Measurements from ENCODE around the gene CCDC68. TPM values are rescaled to one million over a fixed set of nuclear protein-coding genes. Genes with fewer than 3 reads are reported as not detected.
"Not testable (repeated sequence)": the region's sequence is repeated elsewhere in the genome, so short reads cannot be mapped to it uniquely, and the experiment has no call there.

Gene CCDC68
- total RNA-seq, 1 donor from 2014 or later, result not detected

DNA sequence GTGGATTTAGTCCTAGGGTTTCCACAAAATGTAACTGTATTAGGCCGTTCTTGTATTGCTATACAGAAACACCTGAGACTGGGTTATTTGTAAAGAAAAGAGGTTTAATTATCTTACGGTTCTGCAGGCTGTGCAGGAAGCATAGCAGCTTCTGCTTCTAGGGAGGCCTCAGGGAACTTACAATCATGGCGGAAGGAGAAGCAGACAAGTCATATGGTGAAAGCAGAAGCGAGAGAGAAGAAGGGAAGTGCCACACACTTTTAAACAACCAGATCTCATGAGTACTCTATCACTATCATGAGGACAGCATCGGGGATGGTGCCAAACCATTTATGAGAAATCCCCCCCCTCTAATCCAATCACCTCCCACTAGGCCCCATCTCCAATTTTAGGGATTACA lies 9.5 kb upstream of the CCDC68 start:
- Mint-ChIP-seq H3K4me3 (ENCODE audit: unreplicated experiment) (no peak overlapping the region), H3K27me3 (ENCODE audit: unreplicated experiment) (no peaks in the 10 kb centered on the region), H3K36me3 (ENCODE audit: unreplicated experiment) (no peaks in the 10 kb centered on the region), H3K4me1 (ENCODE audit: low read depth, unreplicated experiment) (no peaks in the 10 kb centered on the region), H3K9me3 (ENCODE audit: unreplicated experiment) (no peaks in the 10 kb centered on the region), H3K27ac (ENCODE audit: unreplicated experiment) (no peak overlapping the region)
- TF ChIP-seq, protein P1, sequence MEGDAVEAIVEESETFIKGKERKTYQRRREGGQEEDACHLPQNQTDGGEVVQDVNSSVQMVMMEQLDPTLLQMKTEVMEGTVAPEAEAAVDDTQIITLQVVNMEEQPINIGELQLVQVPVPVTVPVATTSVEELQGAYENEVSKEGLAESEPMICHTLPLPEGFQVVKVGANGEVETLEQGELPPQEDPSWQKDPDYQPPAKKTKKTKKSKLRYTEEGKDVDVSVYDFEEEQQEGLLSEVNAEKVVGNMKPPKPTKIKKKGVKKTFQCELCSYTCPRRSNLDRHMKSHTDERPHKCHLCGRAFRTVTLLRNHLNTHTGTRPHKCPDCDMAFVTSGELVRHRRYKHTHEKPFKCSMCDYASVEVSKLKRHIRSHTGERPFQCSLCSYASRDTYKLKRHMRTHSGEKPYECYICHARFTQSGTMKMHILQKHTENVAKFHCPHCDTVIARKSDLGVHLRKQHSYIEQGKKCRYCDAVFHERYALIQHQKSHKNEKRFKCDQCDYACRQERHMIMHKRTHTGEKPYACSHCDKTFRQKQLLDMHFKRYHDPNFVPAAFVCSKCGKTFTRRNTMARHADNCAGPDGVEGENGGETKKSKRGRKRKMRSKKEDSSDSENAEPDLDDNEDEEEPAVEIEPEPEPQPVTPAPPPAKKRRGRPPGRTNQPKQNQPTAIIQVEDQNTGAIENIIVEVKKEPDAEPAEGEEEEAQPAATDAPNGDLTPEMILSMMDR (IDR thresholded peaks at IDR 0.05; ENCODE audit: partially characterized antibody, unreplicated experiment), result no peak
- no peak for DNase-seq

DNA sequence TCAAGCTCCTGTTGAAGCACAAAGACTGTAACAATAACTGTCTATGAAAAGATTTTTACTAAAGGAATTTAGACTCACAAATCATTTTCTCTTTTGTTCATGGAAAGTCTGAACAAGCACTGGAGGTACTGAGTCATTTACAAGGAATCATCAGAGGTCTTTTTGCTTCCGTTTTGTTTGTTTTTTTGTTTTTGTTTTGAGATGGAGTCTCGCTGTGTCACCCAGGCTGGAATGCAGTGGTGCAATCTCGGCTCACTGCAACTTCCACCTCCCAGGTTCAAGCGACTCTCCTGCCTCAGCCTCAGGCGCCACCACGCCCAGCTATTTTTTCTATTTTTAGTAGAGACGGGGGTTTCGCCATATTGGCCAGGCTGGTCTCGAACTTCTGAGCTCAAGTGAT lies 9.0 kb upstream of the CCDC68 start:
- not testable (repeated sequence) for H3K4me3 Mint-ChIP-seq (ENCODE audit: unreplicated experiment); H3K4me1 Mint-ChIP-seq (ENCODE audit: low read depth, unreplicated experiment); H3K27ac Mint-ChIP-seq (ENCODE audit: unreplicated experiment)

DNA sequence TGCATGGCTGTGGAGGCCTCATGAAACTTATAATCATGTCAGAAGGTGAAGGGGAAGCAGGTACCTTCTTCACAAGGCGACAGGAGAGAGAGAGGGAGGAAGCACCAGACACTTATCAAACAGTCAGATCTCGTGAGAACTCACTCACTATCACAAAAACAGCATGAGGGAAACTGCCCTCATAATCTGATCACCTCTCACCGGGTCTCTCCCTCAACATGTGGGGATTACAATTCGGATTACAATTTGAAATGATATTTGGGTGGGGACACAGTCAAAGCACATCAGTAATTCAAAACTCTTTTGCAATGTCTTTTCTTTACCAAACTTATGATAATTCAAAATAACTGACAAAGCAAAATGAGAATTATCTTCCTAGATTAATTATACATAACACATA lies 8.5 kb upstream of the CCDC68 start:
- DNase-seq, result no peak
- Mint-ChIP-seq H3K4me1 (ENCODE audit: low read depth, unreplicated experiment) (no peaks in the 10 kb centered on the region), H3K36me3 (ENCODE audit: unreplicated experiment) (no peaks in the 10 kb centered on the region), H3K9me3 (ENCODE audit: unreplicated experiment) (no peaks in the 10 kb centered on the region), H3K27ac (ENCODE audit: unreplicated experiment) (no peak overlapping the region), H3K27me3 (ENCODE audit: unreplicated experiment) (no peaks in the 10 kb centered on the region), H3K4me3 (ENCODE audit: unreplicated experiment) (no peak overlapping the region)
- TF ChIP-seq, protein P1 (IDR thresholded peaks at IDR 0.05; ENCODE audit: partially characterized antibody, unreplicated experiment), result no peak

More for the DNA sequence above, 9.0 kb upstream of the CCDC68 start:
- H3K9me3 Mint-ChIP-seq (ENCODE audit: unreplicated experiment); H3K27me3 Mint-ChIP-seq (ENCODE audit: unreplicated experiment); DNase-seq; H3K36me3 Mint-ChIP-seq (ENCODE audit: unreplicated experiment): not testable (repeated sequence)

DNA sequence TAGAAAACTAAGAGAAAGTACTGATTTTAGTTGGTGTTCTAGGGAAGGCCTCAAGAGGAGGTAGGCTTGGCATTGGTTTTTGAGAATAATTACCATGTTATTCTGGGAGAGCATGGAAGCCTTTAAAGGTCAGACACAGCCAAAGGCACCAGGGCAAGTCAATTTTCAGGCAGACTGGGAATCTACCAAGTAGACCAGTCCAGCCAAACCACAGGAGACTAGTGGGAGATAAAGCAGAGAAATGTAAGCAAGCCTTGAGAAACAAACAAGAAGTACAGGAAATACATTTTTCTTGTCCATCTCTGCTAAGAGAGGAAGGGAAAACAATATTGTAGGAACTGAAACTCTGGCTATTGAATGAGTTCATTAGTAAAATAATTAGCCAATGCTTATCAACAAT lies 5.5 kb upstream of the CCDC68 start:
- TF ChIP-seq, protein P1 (IDR thresholded peaks at IDR 0.05; ENCODE audit: partially characterized antibody, unreplicated experiment), result no peak
- Mint-ChIP-seq H3K4me1 (ENCODE audit: low read depth, unreplicated experiment) (no peaks in the 10 kb centered on the region), H3K27ac (ENCODE audit: unreplicated experiment) (no peak overlapping the region), H3K9me3 (ENCODE audit: unreplicated experiment) (no peaks in the 10 kb centered on the region), H3K4me3 (ENCODE audit: unreplicated experiment) (no peak overlapping the region), H3K36me3 (ENCODE audit: unreplicated experiment) (no peaks in the 10 kb centered on the region), H3K27me3 (ENCODE audit: unreplicated experiment) (no peaks in the 10 kb centered on the region)
- DNase-seq, result no peak

DNA sequence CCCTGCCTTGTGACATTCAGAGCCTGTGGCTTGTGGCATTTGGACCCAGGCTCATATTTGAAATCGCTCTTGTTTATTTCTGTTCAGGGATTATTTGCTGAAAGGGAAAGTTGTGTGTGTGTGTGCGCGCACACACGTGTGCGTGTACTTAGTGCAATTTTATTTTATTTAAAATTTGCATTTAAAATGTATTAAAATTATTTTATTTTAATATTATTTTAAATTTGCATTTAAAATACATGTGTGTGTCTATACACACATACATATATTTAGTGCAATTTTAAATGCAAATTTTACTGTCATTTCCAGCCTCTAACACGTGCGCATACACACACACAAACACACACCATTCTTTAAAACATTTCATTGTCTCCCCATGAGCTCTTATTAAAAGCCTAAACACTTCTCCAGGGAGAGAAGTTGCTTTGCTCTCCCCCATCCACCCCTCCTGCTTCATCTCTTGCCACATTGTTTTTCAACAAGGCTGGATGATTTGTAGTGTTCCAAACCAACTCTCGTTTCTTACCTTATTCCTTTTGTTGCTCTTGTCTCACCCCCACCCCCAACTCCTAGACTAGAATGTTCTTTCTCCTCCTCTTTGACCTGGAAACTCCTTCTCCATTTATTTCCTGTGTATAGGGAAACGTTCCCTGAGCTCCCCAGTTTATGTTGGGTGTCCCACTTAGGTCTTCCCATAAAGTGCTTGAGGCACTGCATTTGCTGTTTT lies 3.8 kb upstream of the CCDC68 start:
- Mint-ChIP-seq H3K4me1 (ENCODE audit: low read depth, unreplicated experiment) (no peaks in the 10 kb centered on the region), H3K27ac (ENCODE audit: unreplicated experiment) (no peak overlapping the region), H3K36me3 (ENCODE audit: unreplicated experiment) (no peaks in the 10 kb centered on the region), H3K9me3 (ENCODE audit: unreplicated experiment) (no peaks in the 10 kb centered on the region), H3K27me3 (ENCODE audit: unreplicated experiment) (no peaks in the 10 kb centered on the region), H3K4me3 (ENCODE audit: unreplicated experiment) (no peak overlapping the region)
- DNase-seq, result no peak
- TF ChIP-seq, protein P1 (IDR thresholded peaks at IDR 0.05; ENCODE audit: partially characterized antibody, unreplicated experiment), result no peak
